ENCODE data around the gene LPAR2.

DNA sequence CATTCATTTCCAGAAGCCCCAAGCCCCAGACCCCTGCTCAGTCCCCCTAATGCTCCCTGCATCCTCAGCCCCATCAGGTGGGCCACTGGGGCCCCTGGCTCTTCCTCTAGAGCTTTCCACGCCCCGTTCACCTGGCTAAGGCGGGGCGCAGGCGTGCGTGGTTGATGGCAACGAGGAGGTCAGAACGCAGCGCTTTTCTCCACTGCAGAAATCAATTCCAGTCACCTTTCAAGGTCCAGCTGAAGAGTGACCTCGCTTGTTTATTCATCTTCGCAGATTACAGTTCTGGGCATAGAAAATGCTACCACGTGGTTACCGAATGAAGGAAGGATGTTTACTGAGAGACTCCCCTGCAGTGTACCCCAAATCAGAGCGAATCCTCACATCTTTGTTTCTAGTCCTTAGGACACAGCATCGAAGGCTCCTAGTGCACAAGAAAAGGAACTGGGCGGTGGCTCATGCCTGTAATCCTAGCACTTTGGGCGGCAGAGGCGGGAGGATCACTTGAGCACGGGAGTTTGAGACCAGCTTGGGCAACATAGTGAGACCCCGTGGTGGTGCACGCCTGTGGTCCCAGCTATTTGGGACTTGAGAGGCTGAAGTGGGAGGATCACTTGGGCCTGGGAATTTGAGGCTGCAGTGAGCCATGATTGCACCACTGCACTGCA is 8.7 kb downstream of the LPAR2 start:
- TF ChIP-seq POLR2AphosphoS5 (IDR thresholded peaks at IDR 0.05; ENCODE audit: low read depth, low read length) (no peak), FOXP2 (optimal IDR thresholded peaks at IDR 0.05; ENCODE audit: borderline replicate concordance, extremely low read depth, extremely low read length, insufficient read depth) (no peak), TAF1 (IDR thresholded peaks at IDR 0.05; ENCODE audit: borderline replicate concordance, insufficient read depth, low read length) (no peak), SIN3A (IDR thresholded peaks at IDR 0.05; ENCODE audit: borderline replicate concordance, insufficient read depth, low read length) (no peak)
- TF ChIP-seq, protein P1, sequence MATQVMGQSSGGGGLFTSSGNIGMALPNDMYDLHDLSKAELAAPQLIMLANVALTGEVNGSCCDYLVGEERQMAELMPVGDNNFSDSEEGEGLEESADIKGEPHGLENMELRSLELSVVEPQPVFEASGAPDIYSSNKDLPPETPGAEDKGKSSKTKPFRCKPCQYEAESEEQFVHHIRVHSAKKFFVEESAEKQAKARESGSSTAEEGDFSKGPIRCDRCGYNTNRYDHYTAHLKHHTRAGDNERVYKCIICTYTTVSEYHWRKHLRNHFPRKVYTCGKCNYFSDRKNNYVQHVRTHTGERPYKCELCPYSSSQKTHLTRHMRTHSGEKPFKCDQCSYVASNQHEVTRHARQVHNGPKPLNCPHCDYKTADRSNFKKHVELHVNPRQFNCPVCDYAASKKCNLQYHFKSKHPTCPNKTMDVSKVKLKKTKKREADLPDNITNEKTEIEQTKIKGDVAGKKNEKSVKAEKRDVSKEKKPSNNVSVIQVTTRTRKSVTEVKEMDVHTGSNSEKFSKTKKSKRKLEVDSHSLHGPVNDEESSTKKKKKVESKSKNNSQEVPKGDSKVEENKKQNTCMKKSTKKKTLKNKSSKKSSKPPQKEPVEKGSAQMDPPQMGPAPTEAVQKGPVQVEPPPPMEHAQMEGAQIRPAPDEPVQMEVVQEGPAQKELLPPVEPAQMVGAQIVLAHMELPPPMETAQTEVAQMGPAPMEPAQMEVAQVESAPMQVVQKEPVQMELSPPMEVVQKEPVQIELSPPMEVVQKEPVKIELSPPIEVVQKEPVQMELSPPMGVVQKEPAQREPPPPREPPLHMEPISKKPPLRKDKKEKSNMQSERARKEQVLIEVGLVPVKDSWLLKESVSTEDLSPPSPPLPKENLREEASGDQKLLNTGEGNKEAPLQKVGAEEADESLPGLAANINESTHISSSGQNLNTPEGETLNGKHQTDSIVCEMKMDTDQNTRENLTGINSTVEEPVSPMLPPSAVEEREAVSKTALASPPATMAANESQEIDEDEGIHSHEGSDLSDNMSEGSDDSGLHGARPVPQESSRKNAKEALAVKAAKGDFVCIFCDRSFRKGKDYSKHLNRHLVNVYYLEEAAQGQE (IDR thresholded peaks at IDR 0.05; ENCODE audit: insufficient read depth in 1 of 2, low read depth in 2 of 2, low read length in 2 of 2): no peak
